ENCODE data around the gene TFPI. TPM values are rescaled to one million over a fixed set of nuclear protein-coding genes. Genes with fewer than 3 reads are reported as not detected.
A peak's percentile ranks its signal among the peaks of the same experiment; 100 is the strongest.

TFPI gene
- total RNA-seq, 1 experiment from 2014 or later, result 16.0 TPM

DNA sequence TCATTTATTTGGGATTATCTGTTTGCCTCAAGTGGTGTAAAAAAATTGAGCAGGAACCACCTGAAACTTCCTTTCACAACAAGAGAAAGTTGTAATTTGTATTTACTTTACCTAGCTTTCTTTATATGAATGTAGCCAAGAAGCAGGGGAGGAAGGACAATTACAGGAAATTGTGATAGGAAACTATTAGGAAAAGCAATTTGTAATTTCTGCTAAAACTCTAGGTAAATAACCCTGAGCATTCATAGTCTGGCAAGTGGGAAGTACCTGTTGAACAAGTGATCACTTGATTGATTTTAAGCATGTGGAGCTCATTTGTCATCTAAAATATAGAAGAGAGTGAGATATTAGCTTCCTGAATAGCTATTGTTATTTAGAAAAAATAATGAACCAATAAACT is 5.0 kb downstream of the TFPI start:
- H3K9ac ChIP-seq (ENCODE audit: low read length), result peak overlapping the region; percentile 47
- H3K36me3 ChIP-seq (ENCODE audit: low read depth, low read length), result no peaks in the 10 kb centered on the region; the same call in 1 of the 2 replicates
- peaks cover 51% of the 10 kb centered on the region for H3K79me2 ChIP-seq (ENCODE audit: low read length)
- TF ChIP-seq, protein P1, sequence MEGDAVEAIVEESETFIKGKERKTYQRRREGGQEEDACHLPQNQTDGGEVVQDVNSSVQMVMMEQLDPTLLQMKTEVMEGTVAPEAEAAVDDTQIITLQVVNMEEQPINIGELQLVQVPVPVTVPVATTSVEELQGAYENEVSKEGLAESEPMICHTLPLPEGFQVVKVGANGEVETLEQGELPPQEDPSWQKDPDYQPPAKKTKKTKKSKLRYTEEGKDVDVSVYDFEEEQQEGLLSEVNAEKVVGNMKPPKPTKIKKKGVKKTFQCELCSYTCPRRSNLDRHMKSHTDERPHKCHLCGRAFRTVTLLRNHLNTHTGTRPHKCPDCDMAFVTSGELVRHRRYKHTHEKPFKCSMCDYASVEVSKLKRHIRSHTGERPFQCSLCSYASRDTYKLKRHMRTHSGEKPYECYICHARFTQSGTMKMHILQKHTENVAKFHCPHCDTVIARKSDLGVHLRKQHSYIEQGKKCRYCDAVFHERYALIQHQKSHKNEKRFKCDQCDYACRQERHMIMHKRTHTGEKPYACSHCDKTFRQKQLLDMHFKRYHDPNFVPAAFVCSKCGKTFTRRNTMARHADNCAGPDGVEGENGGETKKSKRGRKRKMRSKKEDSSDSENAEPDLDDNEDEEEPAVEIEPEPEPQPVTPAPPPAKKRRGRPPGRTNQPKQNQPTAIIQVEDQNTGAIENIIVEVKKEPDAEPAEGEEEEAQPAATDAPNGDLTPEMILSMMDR (conservative IDR thresholded peaks at IDR 0.05; ENCODE audit: low read depth, low read length), result no peak
- TF ChIP-seq EZH2 (IDR thresholded peaks at IDR 0.05; ENCODE audit: low read length, unreplicated experiment), result no peak
- TF ChIP-seq EZH2phosphoT487 (IDR thresholded peaks at IDR 0.05; ENCODE audit: borderline replicate concordance, low read length), result no peak
- DNase-seq (no peak), ATAC-seq (no peak)
- no peaks in the 10 kb centered on the region for H3K9me3 ChIP-seq (ENCODE audit: low read length)
- no peak overlapping the region for H2AFZ ChIP-seq (ENCODE audit: low read length)
- intact Hi-C loops (cut with micrococcal nuclease), result no loop called here
- H3F3A ChIP-seq (ENCODE audit: low read length, unreplicated experiment), result peaks cover 4% of the 10 kb centered on the region
- BruUV-seq (replicated peaks), result no TSS peak
- no peaks in the 10 kb centered on the region for H3K27me3 ChIP-seq (ENCODE audit: low read length)
- no peaks in the 10 kb centered on the region for H4K20me1 ChIP-seq (ENCODE audit: low read length)
- H3K4me1 ChIP-seq (ENCODE audit: insufficient read depth, low read length), result peaks cover 89% of the 10 kb centered on the region
- H3K9me2 ChIP-seq (replicated peaks; ENCODE audit: low read length), result no peaks in the 10 kb centered on the region
- ChIA-PET CTCF (interaction anchor here (0.8 kb wide), 1 partner anchor 50 kb away, joined by 3 read pairs; no protein-coding TSS in a partner anchor), POLR2A (ENCODE audit: unreplicated experiment) (no interaction called here)
- peak overlapping the region; percentile 25 for H3K4me2 ChIP-seq (ENCODE audit: low read length)
- no peak overlapping the region for H3K4me3 ChIP-seq (ENCODE audit: low read length)
- H3K27ac ChIP-seq (ENCODE audit: low read length), result peak overlapping the region; percentile 97

DNA sequence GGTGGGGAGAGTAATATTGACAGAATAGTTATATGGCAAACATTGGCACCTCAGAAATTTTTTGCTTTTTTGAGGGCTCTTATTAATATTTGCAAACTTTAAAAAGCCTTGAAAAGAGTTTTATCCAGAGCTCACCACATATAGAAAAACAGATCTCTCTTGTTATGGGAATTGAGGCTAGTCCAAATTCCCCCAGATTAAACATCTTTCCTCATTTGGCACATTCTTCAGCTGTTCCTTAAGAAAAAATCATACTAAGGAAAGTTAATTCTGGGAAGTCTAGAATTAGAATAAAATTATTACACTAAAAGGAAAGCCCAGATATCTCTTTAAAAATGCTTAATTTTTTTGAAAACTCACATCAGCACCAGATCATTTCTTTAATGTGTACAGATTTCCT is 5.6 kb downstream of the TFPI start:
- Histone ChIP-seq H4K20me1 (ENCODE audit: low read length) (no peaks in the 10 kb centered on the region), H3K4me2 (ENCODE audit: low read length) (peak overlapping the region; percentile 25), H3K9ac (ENCODE audit: low read length) (peak overlapping the region; percentile 47), H3K9me2 (replicated peaks; ENCODE audit: low read length) (no peaks in the 10 kb centered on the region), H3K36me3 (ENCODE audit: low read depth, low read length) (no peaks in the 10 kb centered on the region; the same call in 1 of the 2 replicates), H3K4me3 (ENCODE audit: low read length) (no peak overlapping the region), H3K27ac (ENCODE audit: low read length) (peak overlapping the region; percentile 97), H2AFZ (ENCODE audit: low read length) (no peak overlapping the region), H3F3A (ENCODE audit: low read length, unreplicated experiment) (peaks cover 8% of the 10 kb centered on the region), H3K27me3 (ENCODE audit: low read length) (no peaks in the 10 kb centered on the region), H3K4me1 (ENCODE audit: insufficient read depth, low read length) (peaks cover 92% of the 10 kb centered on the region), H3K79me2 (ENCODE audit: low read length) (peaks cover 45% of the 10 kb centered on the region), H3K9me3 (ENCODE audit: low read length) (no peaks in the 10 kb centered on the region)
- no peak for DNase-seq
- no TSS peak for BruUV-seq (replicated peaks)
- POLR2A ChIA-PET (ENCODE audit: unreplicated experiment), result interaction anchor here (0.6 kb wide), 1 partner anchor 19 kb away, joined by 3 read pairs; no protein-coding TSS in a partner anchor
- TF ChIP-seq, protein P1 (conservative IDR thresholded peaks at IDR 0.05; ENCODE audit: low read depth, low read length), result no peak
- TF ChIP-seq EZH2phosphoT487 (IDR thresholded peaks at IDR 0.05; ENCODE audit: borderline replicate concordance, low read length) (no peak), EZH2 (IDR thresholded peaks at IDR 0.05; ENCODE audit: low read length, unreplicated experiment) (no peak)
- ATAC-seq, result no peak
- CTCF ChIA-PET, result interaction anchor here (0.8 kb wide), 1 partner anchor 49 kb away, joined by 3 read pairs; no protein-coding TSS in a partner anchor
- intact Hi-C loops (cut with micrococcal nuclease), result no loop called here

DNA sequence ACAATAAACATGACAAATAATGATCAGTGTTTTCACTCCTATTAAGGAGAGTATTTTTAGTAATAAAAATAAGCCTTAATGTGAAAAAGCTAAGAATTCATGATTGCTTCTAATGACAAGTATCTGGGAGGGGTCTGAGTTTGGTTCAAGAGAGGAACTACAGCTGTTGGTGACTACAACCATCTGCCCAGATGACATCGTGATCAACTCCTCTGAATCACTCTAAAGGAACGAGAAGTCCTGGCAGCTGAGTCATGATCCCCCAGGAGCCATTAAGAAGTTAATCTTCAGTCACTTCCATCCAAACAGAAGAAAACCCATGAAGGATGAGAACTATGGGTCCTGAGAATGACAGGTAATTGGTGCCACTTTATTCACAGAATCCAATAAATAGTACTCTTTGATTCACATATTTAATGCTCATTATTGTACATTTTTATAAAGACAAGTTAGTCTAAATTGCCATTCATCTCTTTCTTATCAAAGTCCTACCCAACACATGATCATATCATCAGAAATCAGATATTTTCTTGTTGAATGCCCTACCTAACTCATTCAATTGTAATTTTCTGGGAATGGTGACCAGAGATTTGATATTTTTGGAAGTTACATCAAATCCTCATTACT is 6.8 kb downstream of the TFPI start:
- Histone ChIP-seq H3K9ac (ENCODE audit: low read length) (peak overlapping the region; percentile 90), H3K4me1 (ENCODE audit: insufficient read depth, low read length) (peaks cover 94% of the 10 kb centered on the region), H2AFZ (ENCODE audit: low read length) (no peak overlapping the region), H3K36me3 (ENCODE audit: low read depth, low read length) (no peaks in the 10 kb centered on the region; the same call in 1 of the 2 replicates), H3K4me2 (ENCODE audit: low read length) (peak overlapping the region; percentile 64), H3F3A (ENCODE audit: low read length, unreplicated experiment) (peaks cover 8% of the 10 kb centered on the region), H3K79me2 (ENCODE audit: low read length) (peaks cover 40% of the 10 kb centered on the region), H3K4me3 (ENCODE audit: low read length) (0 out of 2 replicates have a peak overlapping the region, but pooled peaks have one; percentile 6), H3K9me3 (ENCODE audit: low read length) (no peaks in the 10 kb centered on the region), H3K27me3 (ENCODE audit: low read length) (no peaks in the 10 kb centered on the region), H3K9me2 (replicated peaks; ENCODE audit: low read length) (no peaks in the 10 kb centered on the region), H3K27ac (ENCODE audit: low read length) (peak overlapping the region; percentile 97), H4K20me1 (ENCODE audit: low read length) (no peaks in the 10 kb centered on the region)
- DNase-seq (peak; percentile 96), ATAC-seq (peak; percentile 73)
- TF ChIP-seq EZH2phosphoT487 (IDR thresholded peaks at IDR 0.05; ENCODE audit: borderline replicate concordance, low read length) (no peak), EZH2 (IDR thresholded peaks at IDR 0.05; ENCODE audit: low read length, unreplicated experiment) (no peak)
- TF ChIP-seq, protein P1 (conservative IDR thresholded peaks at IDR 0.05; ENCODE audit: low read depth, low read length), result no peak
- intact Hi-C loops (cut with micrococcal nuclease), result no loop called here
- ChIA-PET POLR2A (ENCODE audit: unreplicated experiment) (no interaction called here), CTCF (no interaction called here)
- BruUV-seq (replicated peaks), result TSS peak; percentile 44

Measured in PC-3 (cell line).